T-helper 17 cell (primary cell): ENCODE results near the gene BCAS2. TPM values are rescaled to one million over a fixed set of nuclear protein-coding genes. Genes with fewer than 3 reads are reported as not detected.

ENCODE experiments used
- ATAC-seq: fragments of 150-1000 bp; cut with Tn5 transposase; 2 replicates; pipeline ENCODE4 v1.10.0; 2021; ENCODE audit warnings: mild to moderate bottlenecking, moderate library complexity
- DNase-seq, 3 donors: peaks; one replicate each; pipeline versions ENCODE4 v3.0.0 to v3.0.0-alpha.2; 2020 to 2021
- H3K9me3 ChIP-seq: one replicate; pipeline ENCODE4 v1.7.0; 2013; ENCODE audit warnings: low read length, mild to moderate bottlenecking; ENCODE audit not compliant: control insufficient read depth, poor library complexity, severe bottlenecking
- H3K27ac Mint-ChIP-seq: one replicate; pipeline ENCODE4 v1.8.0; 2022; ENCODE audit warnings: mild to moderate bottlenecking, moderate library complexity, mixed read lengths
- H3K27me3 Mint-ChIP-seq: one replicate; pipeline ENCODE4 v1.8.0; 2022; ENCODE audit warnings: mixed read lengths
- H3K36me3 Mint-ChIP-seq: one replicate; pipeline ENCODE4 v1.8.0; 2022; ENCODE audit warnings: low read depth, mixed read lengths
- H3K4me1 Mint-ChIP-seq: one replicate; pipeline ENCODE4 v1.8.0; 2022; ENCODE audit warnings: mild to moderate bottlenecking, mixed read lengths
- H3K4me3 Mint-ChIP-seq: one replicate; pipeline ENCODE4 v1.8.0; 2022; ENCODE audit warnings: mild to moderate bottlenecking, moderate library complexity, mixed read lengths
- total RNA-seq, 4 donors: library from RNA in 2 of 4; stranded (reverse) in 2 of 4; gene quantifications; one replicate each; pipeline ENCODE4 v1.2.3 and lab custom pipeline; 2022 to 2026

The BCAS2 gene
- total RNA-seq, 2 donors from 2014 or later = 74.9 to 82.1 TPM

- H3K4me1 Mint-ChIP-seq = peaks cover 4% of the 10 kb centered on the region
- no peak overlapping the region for H3K4me3 Mint-ChIP-seq
- H3K27me3 Mint-ChIP-seq = peaks cover 10% of the 10 kb centered on the region
- DNase-seq (no peak), ATAC-seq (no peak)
- no peaks in the 10 kb centered on the region for H3K9me3 ChIP-seq
- no peaks in the 10 kb centered on the region for H3K36me3 Mint-ChIP-seq
- H3K27ac Mint-ChIP-seq = no peak overlapping the region
Measured at GRCh38 chr1:114550336-114550735, 31.1 kb downstream of the BCAS2 start.

GRCh38 chr1:114549137-114549536, 32.3 kb downstream of the BCAS2 start:
- no peaks in the 10 kb centered on the region for H3K9me3 ChIP-seq
- Mint-ChIP-seq H3K4me3 (no peak overlapping the region), H3K27me3 (peaks cover 16% of the 10 kb centered on the region), H3K36me3 (no peaks in the 10 kb centered on the region), H3K4me1 (peaks cover 2% of the 10 kb centered on the region), H3K27ac (no peak overlapping the region)
- DNase-seq = no peak
- no peak for ATAC-seq

GRCh38 chr1:114547076-114547475, 34.3 kb downstream of the BCAS2 start:
- H3K4me1 Mint-ChIP-seq = peaks cover 2% of the 10 kb centered on the region
- no peak overlapping the region for H3K27ac Mint-ChIP-seq
- H3K9me3 ChIP-seq = no peaks in the 10 kb centered on the region

GRCh38 chr1:114545796-114546195, 35.6 kb downstream of the BCAS2 start:
- no peaks in the 10 kb centered on the region for H3K9me3 ChIP-seq
- H3K27ac Mint-ChIP-seq = no peak overlapping the region
- no peaks in the 10 kb centered on the region for H3K36me3 Mint-ChIP-seq
- H3K27me3 Mint-ChIP-seq = peaks cover 16% of the 10 kb centered on the region
- no peak overlapping the region for H3K4me3 Mint-ChIP-seq
- no peaks in the 10 kb centered on the region for H3K4me1 Mint-ChIP-seq
- ATAC-seq (no peak), DNase-seq (no peak)

More at GRCh38 chr1:114547076-114547475, 34.3 kb downstream of the BCAS2 start:
- Mint-ChIP-seq H3K36me3 (no peaks in the 10 kb centered on the region), H3K27me3 (peaks cover 16% of the 10 kb centered on the region), H3K4me3 (no peak overlapping the region)
- DNase-seq = no peak
- ATAC-seq = no peak

GRCh38 chr1:114545315-114545714, 36.1 kb downstream of the BCAS2 start:
- no peaks in the 10 kb centered on the region for H3K9me3 ChIP-seq
- peaks cover 16% of the 10 kb centered on the region for H3K27me3 Mint-ChIP-seq
- DNase-seq (no peak), ATAC-seq (no peak)
- no peaks in the 10 kb centered on the region for H3K4me1 Mint-ChIP-seq
- no peaks in the 10 kb centered on the region for H3K36me3 Mint-ChIP-seq
- no peak overlapping the region for H3K27ac Mint-ChIP-seq
- no peak overlapping the region for H3K4me3 Mint-ChIP-seq

GRCh38 chr1:114540821-114541220, 40.6 kb downstream of the BCAS2 start:
- Mint-ChIP-seq H3K27ac (no peak overlapping the region), H3K36me3 (no peaks in the 10 kb centered on the region), H3K4me3 (no peak overlapping the region), H3K27me3 (peaks cover 15% of the 10 kb centered on the region), H3K4me1 (no peaks in the 10 kb centered on the region)
- no peak for ATAC-seq
- no peak for DNase-seq
- H3K9me3 ChIP-seq = no peaks in the 10 kb centered on the region

- peaks cover 15% of the 10 kb centered on the region for H3K27me3 Mint-ChIP-seq
- no peak for ATAC-seq
- no peaks in the 10 kb centered on the region for H3K9me3 ChIP-seq
Measured at GRCh38 chr1:114540272-114540671, 41.1 kb downstream of the BCAS2 start.

GRCh38 chr1:114536043-114536442, 45.4 kb downstream of the BCAS2 start:
- Mint-ChIP-seq H3K4me1 (no peaks in the 10 kb centered on the region), H3K4me3 (no peak overlapping the region), H3K36me3 (no peaks in the 10 kb centered on the region), H3K27ac (no peak overlapping the region), H3K27me3 (peaks cover 8% of the 10 kb centered on the region)
- ATAC-seq (no peak), DNase-seq (no peak)
- H3K9me3 ChIP-seq = no peaks in the 10 kb centered on the region

More at GRCh38 chr1:114540272-114540671, 41.1 kb downstream of the BCAS2 start:
- H3K27ac Mint-ChIP-seq = no peak overlapping the region
- H3K36me3 Mint-ChIP-seq = no peaks in the 10 kb centered on the region
- no peak for DNase-seq
- H3K4me3 Mint-ChIP-seq = no peak overlapping the region
- H3K4me1 Mint-ChIP-seq = no peaks in the 10 kb centered on the region

GRCh38 chr1:114535401-114535800, 46.0 kb downstream of the BCAS2 start:
- Mint-ChIP-seq H3K4me1 (no peaks in the 10 kb centered on the region), H3K36me3 (no peaks in the 10 kb centered on the region), H3K4me3 (no peak overlapping the region), H3K27ac (no peak overlapping the region), H3K27me3 (peaks cover 8% of the 10 kb centered on the region)
- no peak for ATAC-seq
- H3K9me3 ChIP-seq = no peaks in the 10 kb centered on the region
- no peak for DNase-seq

GRCh38 chr1:114531094-114531493, 50.3 kb downstream of the BCAS2 start:
- no peaks in the 10 kb centered on the region for H3K4me1 Mint-ChIP-seq
- ATAC-seq (no peak), DNase-seq (no peak)
- H3K4me3 Mint-ChIP-seq = no peak overlapping the region
- H3K9me3 ChIP-seq = no peaks in the 10 kb centered on the region
- no peak overlapping the region for H3K27ac Mint-ChIP-seq
- peaks cover 2% of the 10 kb centered on the region for H3K27me3 Mint-ChIP-seq
- no peaks in the 10 kb centered on the region for H3K36me3 Mint-ChIP-seq

GRCh38 chr1:114530224-114530623, 51.2 kb downstream of the BCAS2 start:
- Mint-ChIP-seq H3K4me3 (no peak overlapping the region), H3K27ac (no peak overlapping the region), H3K36me3 (no peaks in the 10 kb centered on the region), H3K27me3 (no peaks in the 10 kb centered on the region), H3K4me1 (no peaks in the 10 kb centered on the region)
- H3K9me3 ChIP-seq = no peaks in the 10 kb centered on the region
- DNase-seq (no peak), ATAC-seq (no peak)

- ATAC-seq (peak; percentile 48), DNase-seq (no peak)
- H3K4me1 Mint-ChIP-seq = peaks cover 2% of the 10 kb centered on the region
- no peaks in the 10 kb centered on the region for H3K36me3 Mint-ChIP-seq
- H3K27ac Mint-ChIP-seq = no peak overlapping the region
- no peak overlapping the region for H3K4me3 Mint-ChIP-seq
- H3K9me3 ChIP-seq = no peaks in the 10 kb centered on the region
- peaks cover 14% of the 10 kb centered on the region for H3K27me3 Mint-ChIP-seq
Measured at GRCh38 chr1:114524944-114525343, 56.5 kb downstream of the BCAS2 start.

GRCh38 chr1:114522264-114522575, 59.2 kb downstream of the BCAS2 start:
- Mint-ChIP-seq H3K4me1 (peaks cover 2% of the 10 kb centered on the region), H3K27me3 (peaks cover 20% of the 10 kb centered on the region), H3K36me3 (no peaks in the 10 kb centered on the region), H3K4me3 (no peak overlapping the region), H3K27ac (no peak overlapping the region)
- DNase-seq (no peak), ATAC-seq (no peak)
- no peaks in the 10 kb centered on the region for H3K9me3 ChIP-seq

GRCh38 chr1:114521396-114522263, 59.8 kb downstream of the BCAS2 start:
- peaks cover 2% of the 10 kb centered on the region for H3K4me1 Mint-ChIP-seq
- no peak overlapping the region for H3K27ac Mint-ChIP-seq
- no peaks in the 10 kb centered on the region for H3K9me3 ChIP-seq
- H3K27me3 Mint-ChIP-seq = peaks cover 20% of the 10 kb centered on the region
- no peak for DNase-seq
- no peak for ATAC-seq
- no peak overlapping the region for H3K4me3 Mint-ChIP-seq
- H3K36me3 Mint-ChIP-seq = no peaks in the 10 kb centered on the region
